ENCODE measurements around the gene ST14.

DNA sequence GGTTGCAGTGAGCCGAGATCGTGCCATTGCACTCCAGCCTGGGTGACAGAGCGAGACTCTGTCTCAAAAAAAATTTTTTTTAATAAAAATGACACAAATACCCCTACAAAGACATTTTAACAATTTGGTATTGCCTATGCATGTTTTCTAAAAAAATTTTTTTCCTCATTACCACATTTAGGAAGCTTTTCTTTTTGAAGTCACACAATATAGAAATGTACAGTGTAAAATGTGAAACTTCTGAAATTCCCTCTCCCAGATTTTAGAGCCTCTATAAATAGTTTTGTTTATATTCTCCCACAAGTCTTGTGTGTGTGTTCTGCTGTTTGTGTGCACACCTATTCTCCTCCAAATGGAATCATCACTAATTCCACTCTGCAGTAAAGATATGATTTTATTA lies 7.6 kb downstream of the ST14 start:
- no peak for TF ChIP-seq EZH2 (IDR thresholded peaks at IDR 0.05)
- TF ChIP-seq, protein P1, sequence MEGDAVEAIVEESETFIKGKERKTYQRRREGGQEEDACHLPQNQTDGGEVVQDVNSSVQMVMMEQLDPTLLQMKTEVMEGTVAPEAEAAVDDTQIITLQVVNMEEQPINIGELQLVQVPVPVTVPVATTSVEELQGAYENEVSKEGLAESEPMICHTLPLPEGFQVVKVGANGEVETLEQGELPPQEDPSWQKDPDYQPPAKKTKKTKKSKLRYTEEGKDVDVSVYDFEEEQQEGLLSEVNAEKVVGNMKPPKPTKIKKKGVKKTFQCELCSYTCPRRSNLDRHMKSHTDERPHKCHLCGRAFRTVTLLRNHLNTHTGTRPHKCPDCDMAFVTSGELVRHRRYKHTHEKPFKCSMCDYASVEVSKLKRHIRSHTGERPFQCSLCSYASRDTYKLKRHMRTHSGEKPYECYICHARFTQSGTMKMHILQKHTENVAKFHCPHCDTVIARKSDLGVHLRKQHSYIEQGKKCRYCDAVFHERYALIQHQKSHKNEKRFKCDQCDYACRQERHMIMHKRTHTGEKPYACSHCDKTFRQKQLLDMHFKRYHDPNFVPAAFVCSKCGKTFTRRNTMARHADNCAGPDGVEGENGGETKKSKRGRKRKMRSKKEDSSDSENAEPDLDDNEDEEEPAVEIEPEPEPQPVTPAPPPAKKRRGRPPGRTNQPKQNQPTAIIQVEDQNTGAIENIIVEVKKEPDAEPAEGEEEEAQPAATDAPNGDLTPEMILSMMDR (IDR thresholded peaks at IDR 0.05): no peak
